Measurements from ENCODE around the gene RFTN1.
A peak's percentile ranks its signal among the peaks of the same experiment; 100 is the strongest.

RFTN1 gene

DNA sequence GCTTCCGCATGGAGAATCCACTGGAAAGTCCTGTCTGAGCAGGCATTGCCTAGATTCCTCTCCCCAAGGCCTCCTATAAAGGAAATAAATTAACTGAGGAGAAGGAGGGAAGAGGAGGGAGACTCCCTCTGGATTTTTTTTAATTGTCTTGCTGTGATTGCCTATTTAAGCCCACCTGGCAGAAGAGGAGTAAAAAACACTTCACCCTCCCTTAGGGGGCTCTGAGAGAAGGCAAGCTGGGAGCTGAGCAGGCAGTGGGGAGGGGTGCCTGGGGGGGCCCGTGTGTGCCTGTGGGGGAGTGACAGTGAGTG, 138.6 kb downstream of the RFTN1 start:
- Mint-ChIP-seq H3K27ac (peak overlapping the region; percentile 41), H3K9me3 (peaks cover 17% of the 10 kb centered on the region), H3K4me1 (ENCODE audit: low read depth) (peaks cover 77% of the 10 kb centered on the region), H3K36me3 (ENCODE audit: low read depth) (peaks cover 69% of the 10 kb centered on the region), H3K4me3 (peak overlapping the region; percentile 48), H3K27me3 (ENCODE audit: low read depth) (no peaks in the 10 kb centered on the region)
- DNase-seq (ENCODE audit: low spot score) = no peak

- Mint-ChIP-seq H3K36me3 (ENCODE audit: low read depth) (peaks cover 69% of the 10 kb centered on the region), H3K4me1 (ENCODE audit: low read depth) (peaks cover 74% of the 10 kb centered on the region), H3K27ac (peak overlapping the region; percentile 67), H3K27me3 (ENCODE audit: low read depth) (no peaks in the 10 kb centered on the region), H3K9me3 (peaks cover 12% of the 10 kb centered on the region), H3K4me3 (peak overlapping the region; percentile 48)
- DNase-seq (ENCODE audit: low spot score) = no peak
Observed at GRCh38 chr3:16374047-16374934, 139.2 kb downstream of the RFTN1 start.

DNA sequence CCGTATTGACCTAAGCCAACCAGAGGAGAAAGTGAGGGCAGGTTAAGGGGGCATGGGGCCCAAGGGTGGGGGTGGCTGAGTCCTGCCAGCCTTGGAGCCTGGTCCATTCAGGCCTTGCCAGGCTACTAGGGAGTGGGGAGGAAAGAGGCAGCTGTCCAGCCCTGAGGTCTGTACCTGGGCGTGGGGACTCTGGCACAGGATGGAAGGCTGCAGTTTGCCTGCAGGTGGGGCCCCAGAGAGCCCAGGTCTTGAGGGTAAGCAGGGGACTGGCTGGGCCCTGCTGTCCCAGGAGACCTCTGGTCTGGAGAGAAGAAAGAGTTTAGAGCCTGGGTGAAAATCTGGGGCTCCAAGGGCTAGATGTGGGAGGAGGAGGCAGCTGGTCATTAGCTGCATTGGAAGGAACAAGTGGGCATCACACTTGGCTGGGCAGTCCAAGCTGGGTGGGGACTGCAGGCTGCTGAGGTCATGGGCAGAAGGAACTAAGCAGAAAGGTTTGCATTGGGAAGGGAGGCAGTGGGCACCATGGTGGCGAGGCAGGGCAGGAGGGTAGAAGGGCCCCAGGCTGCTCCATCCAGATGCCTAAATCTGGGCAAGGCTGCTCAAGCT, 140.1 kb downstream of the RFTN1 start:
- H3K4me1 Mint-ChIP-seq (ENCODE audit: low read depth) = peaks cover 69% of the 10 kb centered on the region
- peaks cover 61% of the 10 kb centered on the region for H3K36me3 Mint-ChIP-seq (ENCODE audit: low read depth)
- no peaks in the 10 kb centered on the region for H3K27me3 Mint-ChIP-seq (ENCODE audit: low read depth)
- H3K4me3 Mint-ChIP-seq = no peak overlapping the region
- H3K9me3 Mint-ChIP-seq = peaks cover 5% of the 10 kb centered on the region
- peak overlapping the region; percentile 78 for H3K27ac Mint-ChIP-seq
- no peak for DNase-seq (ENCODE audit: low spot score)

- Mint-ChIP-seq H3K36me3 (ENCODE audit: low read depth) (peaks cover 53% of the 10 kb centered on the region), H3K27ac (no peak overlapping the region), H3K4me1 (ENCODE audit: low read depth) (peaks cover 61% of the 10 kb centered on the region), H3K4me3 (no peak overlapping the region), H3K27me3 (ENCODE audit: low read depth) (no peaks in the 10 kb centered on the region), H3K9me3 (no peaks in the 10 kb centered on the region)
- no peak for DNase-seq (ENCODE audit: low spot score)
Observed at GRCh38 chr3:16372362-16373292, 140.9 kb downstream of the RFTN1 start.

GRCh38 chr3:16370872-16371740, 142.4 kb downstream of the RFTN1 start:
- H3K4me1 Mint-ChIP-seq (ENCODE audit: low read depth) = peaks cover 50% of the 10 kb centered on the region
- H3K4me3 Mint-ChIP-seq = peak overlapping the region; percentile 46
- H3K9me3 Mint-ChIP-seq = no peaks in the 10 kb centered on the region
- no peaks in the 10 kb centered on the region for H3K27me3 Mint-ChIP-seq (ENCODE audit: low read depth)
- H3K27ac Mint-ChIP-seq = peak overlapping the region; percentile 52
- H3K36me3 Mint-ChIP-seq (ENCODE audit: low read depth) = peaks cover 53% of the 10 kb centered on the region
- DNase-seq (ENCODE audit: low spot score) = peak; percentile 27

- no peaks in the 10 kb centered on the region for H3K9me3 Mint-ChIP-seq
- no peak for DNase-seq (ENCODE audit: low spot score)
- H3K4me3 Mint-ChIP-seq = peak overlapping the region; percentile 37
- H3K27me3 Mint-ChIP-seq (ENCODE audit: low read depth) = no peaks in the 10 kb centered on the region
- peak overlapping the region; percentile 52 for H3K27ac Mint-ChIP-seq
- H3K4me1 Mint-ChIP-seq (ENCODE audit: low read depth) = peaks cover 50% of the 10 kb centered on the region
- H3K36me3 Mint-ChIP-seq (ENCODE audit: low read depth) = peaks cover 53% of the 10 kb centered on the region
Observed at GRCh38 chr3:16370503-16370871, 143.0 kb downstream of the RFTN1 start.

DNA sequence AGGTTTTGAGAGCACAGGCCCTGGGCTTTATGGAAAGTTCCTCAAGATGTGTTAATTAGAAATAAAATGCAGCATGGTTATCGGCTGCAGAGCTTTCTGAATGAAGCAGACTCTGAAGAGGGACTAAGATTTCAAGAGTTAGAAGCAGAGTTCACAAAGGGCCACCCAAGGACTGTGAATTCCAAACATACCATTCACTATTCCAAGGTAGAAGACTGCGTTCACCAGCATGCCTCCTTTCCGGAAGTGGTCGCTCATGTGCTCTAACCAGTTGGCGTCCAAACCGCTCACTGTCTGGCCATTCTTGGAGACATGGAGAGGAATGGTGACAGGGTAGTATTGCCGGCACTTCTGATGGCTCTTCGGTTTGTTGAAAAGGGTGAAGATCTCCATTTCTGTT, 143.6 kb downstream of the RFTN1 start:
- H3K4me1 Mint-ChIP-seq (ENCODE audit: low read depth) = peaks cover 45% of the 10 kb centered on the region
- no peak overlapping the region for H3K27ac Mint-ChIP-seq
- DNase-seq (ENCODE audit: low spot score) = no peak
- peaks cover 49% of the 10 kb centered on the region for H3K36me3 Mint-ChIP-seq (ENCODE audit: low read depth)
- no peak overlapping the region for H3K4me3 Mint-ChIP-seq
- no peaks in the 10 kb centered on the region for H3K9me3 Mint-ChIP-seq
- no peaks in the 10 kb centered on the region for H3K27me3 Mint-ChIP-seq (ENCODE audit: low read depth)

- Mint-ChIP-seq H3K4me3 (no peak overlapping the region), H3K27ac (no peak overlapping the region), H3K9me3 (no peaks in the 10 kb centered on the region), H3K4me1 (ENCODE audit: low read depth) (peaks cover 39% of the 10 kb centered on the region), H3K36me3 (ENCODE audit: low read depth) (peaks cover 46% of the 10 kb centered on the region), H3K27me3 (ENCODE audit: low read depth) (no peaks in the 10 kb centered on the region)
- DNase-seq (ENCODE audit: low spot score) = no peak
Observed at GRCh38 chr3:16369276-16369675, 144.2 kb downstream of the RFTN1 start.

- peaks cover 41% of the 10 kb centered on the region for H3K36me3 Mint-ChIP-seq (ENCODE audit: low read depth)
- no peak for DNase-seq (ENCODE audit: low spot score)
- peaks cover 21% of the 10 kb centered on the region for H3K4me1 Mint-ChIP-seq (ENCODE audit: low read depth)
- H3K9me3 Mint-ChIP-seq = no peaks in the 10 kb centered on the region
- H3K4me3 Mint-ChIP-seq = no peak overlapping the region
- H3K27me3 Mint-ChIP-seq (ENCODE audit: low read depth) = no peaks in the 10 kb centered on the region
- peak overlapping the region; percentile 8 for H3K27ac Mint-ChIP-seq
Observed at GRCh38 chr3:16366581-16366980, 146.9 kb downstream of the RFTN1 start.

- peaks cover 12% of the 10 kb centered on the region for H3K4me1 Mint-ChIP-seq (ENCODE audit: low read depth)
- no peak overlapping the region for H3K4me3 Mint-ChIP-seq
- H3K27ac Mint-ChIP-seq = no peak overlapping the region
- no peak for DNase-seq (ENCODE audit: low spot score)
- peaks cover 43% of the 10 kb centered on the region for H3K36me3 Mint-ChIP-seq (ENCODE audit: low read depth)
- no peaks in the 10 kb centered on the region for H3K27me3 Mint-ChIP-seq (ENCODE audit: low read depth)
- H3K9me3 Mint-ChIP-seq = no peaks in the 10 kb centered on the region
Observed at GRCh38 chr3:16365491-16366128, 147.9 kb downstream of the RFTN1 start.

GRCh38 chr3:16364963-16365362, 148.5 kb downstream of the RFTN1 start:
- Mint-ChIP-seq H3K4me1 (ENCODE audit: low read depth) (peaks cover 5% of the 10 kb centered on the region), H3K36me3 (ENCODE audit: low read depth) (peaks cover 39% of the 10 kb centered on the region), H3K27ac (no peak overlapping the region), H3K4me3 (no peak overlapping the region), H3K9me3 (no peaks in the 10 kb centered on the region), H3K27me3 (ENCODE audit: low read depth) (no peaks in the 10 kb centered on the region)
- no peak for DNase-seq (ENCODE audit: low spot score)

GRCh38 chr3:16364323-16364722, 149.2 kb downstream of the RFTN1 start:
- H3K36me3 Mint-ChIP-seq (ENCODE audit: low read depth) = peaks cover 35% of the 10 kb centered on the region

DNA sequence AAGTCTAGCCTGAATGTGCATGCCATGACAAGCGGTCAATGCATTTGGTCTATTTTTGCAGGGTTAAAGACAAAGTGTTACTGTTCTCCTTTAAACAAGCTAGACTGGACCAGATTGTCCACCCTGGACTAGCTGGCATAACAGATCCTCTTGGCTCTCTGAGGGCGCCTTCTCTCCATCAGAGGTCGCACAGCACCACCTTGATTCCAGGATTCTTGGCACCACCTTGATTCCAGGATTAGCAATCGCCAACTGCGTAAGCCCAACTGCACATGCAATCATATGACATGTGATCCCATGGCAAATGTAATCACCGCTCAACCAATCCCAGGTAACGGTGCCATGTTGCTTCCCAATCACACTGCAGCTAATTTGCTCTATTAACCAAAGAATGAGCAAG, 149.9 kb downstream of the RFTN1 start:
- no peak overlapping the region for H3K27ac Mint-ChIP-seq
- H3K36me3 Mint-ChIP-seq (ENCODE audit: low read depth) = peaks cover 35% of the 10 kb centered on the region
- DNase-seq (ENCODE audit: low spot score) = no peak

More at GRCh38 chr3:16364323-16364722, 149.2 kb downstream of the RFTN1 start:
- Mint-ChIP-seq H3K4me1 (ENCODE audit: low read depth) (peaks cover 6% of the 10 kb centered on the region), H3K27me3 (ENCODE audit: low read depth) (no peaks in the 10 kb centered on the region), H3K27ac (no peak overlapping the region), H3K9me3 (no peaks in the 10 kb centered on the region), H3K4me3 (no peak overlapping the region)
- DNase-seq (ENCODE audit: low spot score) = no peak

More for the DNA sequence above, 149.9 kb downstream of the RFTN1 start:
- no peaks in the 10 kb centered on the region for H3K9me3 Mint-ChIP-seq
- peaks cover 7% of the 10 kb centered on the region for H3K4me1 Mint-ChIP-seq (ENCODE audit: low read depth)
- no peaks in the 10 kb centered on the region for H3K27me3 Mint-ChIP-seq (ENCODE audit: low read depth)
- no peak overlapping the region for H3K4me3 Mint-ChIP-seq

Measured in T-helper 2 cell treated with Interferon-gamma antibody and Interleukin-4, amounts not matched to agents 5 μg/mL and 100 μg/mL, for 36 hours (primary cell).